NCI-H1694 (cell line): ENCODE results near the gene PPARA.
"Not testable (repeated sequence)": the region's sequence is repeated elsewhere in the genome, so short reads cannot be mapped to it uniquely, and the experiment has no call there.

Source experiments
- DNase-seq: peaks from one replicate; lab custom pipeline; 2025; lab: John Stamatoyannopoulos, UW

Gene PPARA

DNA sequence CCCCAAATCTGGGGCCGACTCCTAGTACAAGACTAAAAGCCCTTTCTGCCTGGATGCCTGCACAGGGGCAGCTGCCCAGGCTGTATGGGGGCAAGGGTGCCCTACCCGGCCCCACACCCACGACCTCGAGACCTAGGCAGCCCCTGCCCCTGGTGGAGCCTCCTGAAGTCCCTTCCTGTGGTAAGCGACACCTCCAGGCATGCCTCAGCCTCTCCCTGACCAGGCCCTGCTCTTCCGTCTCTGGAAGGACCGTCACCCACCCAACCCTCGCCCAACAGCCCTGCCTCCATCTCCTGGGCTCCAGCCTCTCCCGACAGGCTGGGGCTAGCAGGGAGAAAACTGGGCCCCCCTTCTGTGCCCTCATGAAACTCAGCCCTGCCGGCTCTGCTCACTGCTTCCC is 22.8 kb upstream of the PPARA start:
- no peak for DNase-seq

DNA sequence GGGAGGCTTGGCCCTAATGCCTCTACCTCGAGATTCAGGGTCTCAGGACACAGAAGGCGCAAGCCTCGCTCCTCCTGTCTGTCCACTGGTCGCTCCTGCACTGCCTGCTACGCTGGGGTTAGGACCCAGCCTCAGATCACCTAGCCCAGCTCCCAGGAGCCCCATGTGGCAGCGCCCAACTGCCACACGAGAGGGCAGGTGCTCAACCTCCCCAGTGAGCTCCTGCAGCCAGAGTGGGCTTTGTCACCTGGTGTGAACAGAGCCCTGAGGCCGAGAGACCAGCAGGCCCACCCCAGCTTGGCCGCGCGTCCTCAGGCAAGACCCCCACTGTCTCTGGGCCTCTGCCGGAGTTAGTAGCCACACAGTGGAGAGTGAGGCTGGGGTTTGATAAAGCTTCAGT is 21.7 kb upstream of the PPARA start:
- DNase-seq, result no peak

DNA sequence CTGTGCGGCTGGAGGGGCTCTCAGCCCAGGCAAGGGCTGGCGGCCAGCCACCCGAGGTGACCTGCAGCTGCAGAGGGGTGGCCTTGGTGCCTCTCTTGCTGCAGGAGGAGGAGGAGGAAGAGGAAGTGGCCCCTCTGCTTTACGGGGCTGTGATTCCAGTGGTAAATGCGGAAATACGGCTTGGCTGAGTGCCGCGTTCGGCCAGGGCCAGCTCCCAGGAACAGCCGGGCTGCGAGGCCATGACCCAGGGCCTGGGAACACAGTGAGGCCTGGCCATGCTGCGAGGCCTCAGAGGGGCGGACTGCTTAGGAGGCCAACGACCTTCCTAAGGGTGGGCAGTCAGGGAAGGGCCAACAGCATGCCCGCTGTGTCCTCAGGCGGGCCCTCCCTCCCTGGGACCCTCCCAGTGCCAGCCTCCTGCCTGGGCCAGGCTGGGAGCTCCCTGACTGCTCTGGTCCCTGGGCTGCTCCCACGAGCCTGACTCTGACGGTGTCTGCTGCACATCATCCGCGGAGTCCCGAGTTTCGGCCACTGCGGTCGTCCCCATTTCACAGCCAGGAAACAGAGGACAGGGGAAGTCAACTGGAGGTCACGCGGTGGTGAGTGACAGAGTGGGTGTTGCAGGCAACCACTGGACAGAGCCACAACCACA is 20.8 kb upstream of the PPARA start:
- DNase-seq, result no peak

DNA sequence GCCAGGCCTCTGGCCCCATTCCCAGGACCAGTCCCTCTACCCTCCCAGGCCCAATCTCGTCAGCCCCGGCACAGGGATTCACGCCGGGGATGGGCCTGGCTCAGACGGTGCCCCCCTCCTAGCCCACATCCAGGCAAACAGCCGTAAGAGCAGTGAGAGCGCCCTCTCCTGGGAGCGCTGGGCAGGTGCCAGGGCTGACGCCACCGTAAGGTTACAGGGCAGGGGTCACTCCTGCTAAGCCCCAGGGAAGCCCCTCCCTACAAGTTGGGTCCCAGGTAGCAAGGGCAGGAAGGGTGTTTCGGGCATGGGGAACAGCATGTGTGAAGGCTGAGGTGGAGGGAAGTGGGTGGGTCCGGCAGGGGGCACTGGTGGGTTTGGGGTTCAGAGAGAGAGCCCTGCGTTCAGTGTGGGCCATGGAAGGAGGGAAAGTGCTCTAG is 19.2 kb upstream of the PPARA start:
- no peak for DNase-seq

DNA sequence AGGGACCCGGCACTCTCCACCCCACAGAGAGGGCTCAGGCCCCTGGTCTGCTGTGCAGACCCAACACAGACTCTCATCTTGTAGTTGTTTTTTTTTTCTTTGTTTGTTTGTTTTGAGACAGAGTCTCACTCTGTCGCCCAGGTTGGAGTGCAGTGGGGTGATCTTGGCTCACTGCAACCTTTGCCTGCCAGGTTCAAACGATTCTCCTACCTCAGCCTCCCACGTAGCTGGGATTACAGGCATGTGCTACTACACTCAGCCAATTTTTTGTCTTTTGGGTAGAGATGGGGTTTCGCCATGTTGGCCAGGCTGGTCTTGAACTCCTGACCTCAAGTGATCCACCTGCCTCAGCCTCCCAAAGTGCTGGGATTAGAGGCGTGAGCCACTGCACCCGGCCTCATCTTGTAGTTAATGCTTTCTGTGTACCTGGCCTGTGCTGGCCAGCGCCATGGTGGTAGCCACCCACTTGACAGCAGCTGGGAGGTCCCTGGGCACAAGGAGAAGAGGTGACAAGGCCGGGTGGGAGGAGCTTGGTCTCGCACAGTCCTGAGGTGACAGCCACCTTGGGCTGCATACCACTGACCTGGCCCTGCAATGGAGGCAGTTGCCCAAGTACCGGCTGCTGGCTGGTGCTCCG is 18.0 kb upstream of the PPARA start:
- not testable (repeated sequence) for DNase-seq

DNA sequence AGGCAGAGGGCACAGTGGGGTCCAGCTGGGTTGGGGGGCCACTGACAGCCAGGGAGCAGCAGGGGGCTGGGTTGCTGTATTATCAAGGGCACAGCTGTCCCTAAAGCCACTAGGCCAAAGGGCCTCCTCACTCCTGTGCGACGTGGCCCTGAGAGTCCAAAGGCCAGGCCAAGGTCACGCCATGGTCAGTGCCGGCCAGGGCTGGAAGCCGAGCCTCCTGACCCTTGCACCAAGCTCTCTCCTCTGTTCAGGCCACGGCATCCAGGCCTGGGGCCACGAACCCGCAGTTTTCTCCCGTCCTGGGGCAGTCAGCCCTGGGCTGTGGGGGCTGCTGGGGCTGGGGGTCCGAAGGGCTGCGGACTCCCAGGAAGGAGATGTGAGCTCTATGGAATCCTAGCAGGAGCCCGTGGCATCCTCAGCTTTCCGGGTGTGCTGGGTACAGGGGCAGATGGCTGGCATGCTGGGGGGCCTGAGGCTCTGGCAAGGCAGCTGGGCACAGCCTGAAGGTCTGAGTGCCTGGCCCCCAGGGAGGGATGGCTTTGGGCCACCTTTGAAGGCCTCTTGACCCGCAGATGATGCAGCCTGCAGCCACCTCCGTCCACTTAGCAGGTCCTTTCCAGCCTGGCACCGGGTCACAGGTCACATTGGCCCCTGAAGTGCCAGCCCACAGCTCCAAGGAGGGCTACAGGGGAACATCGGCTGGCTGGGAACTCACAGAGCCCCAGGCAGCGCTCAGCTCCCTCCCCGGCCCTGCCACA is 17.3 kb upstream of the PPARA start:
- DNase-seq, result no peak

DNA sequence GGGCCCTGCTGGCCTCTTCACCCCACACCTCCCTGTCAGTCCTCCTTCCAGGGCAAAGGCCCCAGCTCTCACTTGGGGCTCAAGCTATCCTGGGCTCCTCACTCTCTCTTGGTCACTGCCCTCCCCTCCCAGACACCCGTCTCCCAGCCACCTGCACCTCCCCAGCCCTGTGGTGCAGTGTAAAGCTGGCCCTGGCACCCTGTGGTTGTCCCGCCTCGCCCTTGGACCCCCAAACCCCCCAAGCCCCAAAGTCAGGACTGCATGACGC is 16.8 kb upstream of the PPARA start:
- no peak for DNase-seq

DNA sequence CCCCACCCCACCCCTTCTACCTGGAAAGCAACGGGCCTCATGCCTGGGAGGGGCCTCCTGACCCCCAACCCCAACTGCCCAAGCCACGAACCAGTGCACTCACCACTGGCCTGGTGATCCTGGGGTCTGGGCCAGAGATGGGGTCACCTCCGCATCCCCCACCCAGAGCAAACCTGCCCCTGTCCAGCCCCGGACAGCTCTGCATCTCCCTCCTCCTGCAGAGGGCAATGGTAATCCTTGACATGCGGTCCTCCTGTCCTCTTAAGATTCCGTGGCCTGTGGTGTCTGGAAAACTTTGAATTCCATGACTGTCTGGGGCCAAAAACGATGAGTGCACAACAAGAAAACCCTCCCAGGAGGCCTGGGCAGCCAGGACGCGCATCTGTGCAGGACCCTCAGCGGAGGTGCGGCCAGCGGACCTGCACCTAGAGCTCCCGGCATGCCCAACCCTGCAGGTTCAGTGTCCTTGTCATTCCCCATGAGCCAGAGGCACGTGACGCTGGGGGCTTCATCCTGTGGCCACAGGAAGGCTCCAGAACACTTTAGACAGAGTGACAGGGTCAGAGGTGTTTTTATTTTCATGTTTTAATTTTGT is 16.1 kb upstream of the PPARA start:
- DNase-seq, result no peak

DNA sequence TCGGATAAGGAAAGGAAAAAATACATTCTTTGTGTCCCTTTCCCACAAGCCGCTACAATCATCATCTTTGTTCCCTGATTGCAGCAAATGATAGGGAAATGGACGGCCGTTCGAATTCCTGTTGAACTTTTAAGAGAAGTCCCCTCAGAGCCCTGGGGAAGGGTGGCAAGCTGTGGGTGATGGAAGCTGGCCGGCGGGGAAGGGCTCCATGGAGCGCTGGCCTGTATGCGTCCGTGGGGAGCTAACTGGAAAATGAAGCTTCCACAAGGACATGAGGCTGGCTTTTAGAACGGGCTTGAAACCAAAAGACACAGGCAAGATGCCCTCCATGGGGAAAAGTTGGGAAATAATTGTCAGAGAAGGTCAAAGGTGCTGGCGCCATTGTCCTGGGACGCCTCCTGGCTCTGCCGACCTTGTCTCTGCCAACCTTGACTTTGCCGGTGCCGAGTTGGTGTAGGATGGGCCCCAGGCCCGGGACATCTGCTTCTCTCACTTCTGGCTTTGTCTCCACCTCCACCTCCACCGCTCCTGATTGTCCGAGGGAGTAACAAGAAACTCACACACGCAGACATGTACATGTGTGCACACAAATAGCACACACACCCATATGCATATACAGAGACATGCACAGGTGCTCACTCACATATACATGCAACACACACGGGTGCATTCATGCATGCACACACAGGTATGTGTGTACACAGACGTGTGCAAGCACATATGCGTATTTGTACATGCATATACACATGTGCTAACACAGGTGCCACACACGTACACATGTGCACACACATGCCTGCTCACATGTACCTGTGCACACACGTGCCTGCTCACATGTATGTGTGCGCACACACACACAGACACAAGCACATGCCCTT is 14.5 kb upstream of the PPARA start:
- DNase-seq, result no peak

DNA sequence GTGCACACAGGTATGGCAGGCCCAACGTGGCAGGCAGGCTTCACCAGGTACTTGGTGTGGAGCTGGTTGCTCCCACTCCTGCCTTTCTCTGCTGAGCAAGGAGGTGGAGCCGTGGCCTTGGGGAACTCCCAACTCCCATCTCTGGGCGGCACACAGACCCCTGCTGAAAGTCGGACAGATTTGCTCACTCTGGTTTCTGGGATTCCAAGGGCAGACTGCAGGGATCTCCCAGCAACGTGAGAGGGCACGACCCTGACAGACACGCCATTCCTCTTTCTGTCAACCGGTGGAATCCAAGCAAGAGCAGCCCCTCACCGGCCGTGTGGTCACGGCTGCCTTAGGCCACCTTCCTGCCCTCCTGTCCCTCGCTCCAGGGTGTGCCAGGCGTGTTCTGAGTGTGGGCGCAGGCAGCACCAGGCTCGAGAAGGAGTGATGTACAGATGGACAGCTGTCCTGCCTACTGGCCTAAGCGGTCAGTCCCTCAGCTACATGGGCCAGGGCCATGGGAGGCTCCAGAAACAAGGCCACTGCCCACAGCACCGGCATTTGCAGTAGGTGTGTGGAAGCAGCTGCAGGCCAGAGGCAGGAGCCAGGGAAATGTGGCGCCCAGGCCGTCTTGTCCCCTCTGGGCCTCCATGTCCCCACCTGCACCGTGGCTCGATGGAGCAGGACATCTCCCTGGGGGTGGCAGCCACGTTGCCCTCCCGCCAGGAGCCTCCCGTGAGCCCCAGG is 13.7 kb upstream of the PPARA start:
- no peak for DNase-seq

DNA sequence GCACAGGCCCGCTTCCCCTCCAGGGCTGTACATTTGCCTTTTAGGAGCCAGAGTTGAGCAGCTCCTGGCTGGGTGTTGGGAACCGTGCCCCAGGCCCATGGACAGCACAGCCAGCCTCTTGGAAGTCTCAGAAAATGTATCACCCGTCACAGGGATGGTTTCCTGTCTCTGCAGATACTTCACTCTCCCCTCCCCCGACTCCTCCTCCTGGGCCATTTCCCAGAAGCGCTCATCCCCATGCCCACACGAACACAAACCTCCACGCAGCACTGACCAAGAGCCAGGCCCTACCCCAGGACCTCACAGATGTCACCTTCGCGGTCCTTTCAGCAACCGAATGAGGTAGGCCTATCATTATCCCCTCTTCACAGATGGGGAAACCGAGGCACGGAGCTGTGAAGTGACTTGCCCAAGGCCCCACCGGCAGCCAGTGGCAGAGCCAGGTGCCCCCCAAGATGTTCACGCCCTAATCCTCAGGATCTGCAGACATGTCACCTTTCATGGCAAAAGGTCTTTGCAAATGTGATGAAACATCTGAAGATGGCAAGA is 13.0 kb upstream of the PPARA start:
- DNase-seq, result no peak

DNA sequence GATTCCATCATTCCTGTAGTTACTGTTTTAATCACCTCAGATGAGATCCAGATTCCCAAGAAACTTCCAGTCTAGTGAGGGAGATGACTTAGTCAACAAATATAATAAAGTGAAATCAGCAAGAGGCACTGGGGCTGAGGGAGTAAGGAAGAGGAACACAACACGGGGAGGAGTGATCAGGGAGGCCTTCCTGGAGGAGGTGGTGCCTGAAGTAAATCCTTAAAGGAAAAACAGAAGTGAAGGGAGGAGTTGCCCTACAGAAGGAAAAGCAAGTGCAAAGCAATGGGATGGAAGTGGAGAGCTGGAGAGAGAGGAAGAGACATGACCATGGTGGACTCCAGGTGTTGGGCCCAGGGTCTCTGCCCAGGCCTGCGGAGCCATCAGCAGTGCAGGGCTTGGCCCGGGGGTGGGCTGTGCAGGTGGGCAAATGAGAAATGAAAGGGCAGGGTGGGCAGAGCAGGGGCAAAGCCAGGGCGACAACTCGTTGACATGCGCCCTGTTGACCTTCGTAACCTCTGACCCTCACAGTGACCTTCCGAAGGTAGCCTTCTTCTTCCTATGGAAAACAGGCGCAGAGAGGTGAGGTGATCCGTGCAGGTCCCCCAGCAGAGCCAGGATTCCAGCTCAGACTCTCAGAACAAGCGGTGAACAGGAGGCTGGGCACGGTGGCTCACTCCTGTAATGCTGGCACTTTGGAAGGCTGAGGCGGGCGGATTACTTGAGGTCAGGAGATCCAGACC is 12.1 kb upstream of the PPARA start:
- no peak for DNase-seq

DNA sequence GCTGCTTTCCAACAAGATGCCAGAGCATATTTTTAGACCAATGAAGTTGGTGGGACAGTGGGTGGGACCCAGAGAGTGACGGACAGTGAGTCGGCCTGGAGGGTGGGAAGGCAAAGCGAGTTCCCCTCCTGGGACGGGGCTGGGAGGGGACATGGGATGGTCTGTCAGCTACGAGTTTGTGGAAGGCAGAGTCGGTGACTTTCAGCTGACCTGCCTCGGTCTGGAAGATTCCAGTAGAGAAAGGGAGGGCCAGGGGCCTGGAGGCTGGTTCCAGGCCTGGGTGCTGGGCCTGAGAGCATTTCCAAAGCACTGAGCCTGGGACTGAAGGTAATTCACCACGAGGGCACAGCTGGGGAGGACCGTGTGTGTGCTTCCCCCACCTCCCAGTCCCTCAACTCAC is 10.9 kb upstream of the PPARA start:
- DNase-seq, result not testable (repeated sequence)

DNA sequence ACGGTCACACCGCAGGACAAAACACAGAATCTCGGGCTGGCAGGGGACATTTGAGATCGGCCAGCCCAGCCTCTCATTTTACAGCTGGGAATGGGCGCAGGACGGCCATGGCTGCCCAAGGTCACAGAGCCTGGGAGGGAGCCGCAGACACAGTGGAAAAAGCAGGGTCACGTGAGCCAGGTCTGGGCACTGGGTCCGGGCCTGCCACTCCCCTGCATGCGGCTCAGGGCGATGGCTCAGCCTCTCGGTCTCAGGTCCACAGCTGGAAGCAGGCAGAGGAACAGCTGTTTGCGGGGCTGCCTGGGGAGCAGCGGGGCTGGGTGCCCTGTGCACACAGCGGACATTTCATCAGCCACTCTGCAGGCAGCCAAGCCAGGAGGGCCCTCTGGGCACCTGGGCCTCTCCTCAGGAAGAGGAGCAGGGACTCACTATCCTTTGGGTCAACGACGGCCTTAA is 10.4 kb upstream of the PPARA start:
- no peak for DNase-seq

DNA sequence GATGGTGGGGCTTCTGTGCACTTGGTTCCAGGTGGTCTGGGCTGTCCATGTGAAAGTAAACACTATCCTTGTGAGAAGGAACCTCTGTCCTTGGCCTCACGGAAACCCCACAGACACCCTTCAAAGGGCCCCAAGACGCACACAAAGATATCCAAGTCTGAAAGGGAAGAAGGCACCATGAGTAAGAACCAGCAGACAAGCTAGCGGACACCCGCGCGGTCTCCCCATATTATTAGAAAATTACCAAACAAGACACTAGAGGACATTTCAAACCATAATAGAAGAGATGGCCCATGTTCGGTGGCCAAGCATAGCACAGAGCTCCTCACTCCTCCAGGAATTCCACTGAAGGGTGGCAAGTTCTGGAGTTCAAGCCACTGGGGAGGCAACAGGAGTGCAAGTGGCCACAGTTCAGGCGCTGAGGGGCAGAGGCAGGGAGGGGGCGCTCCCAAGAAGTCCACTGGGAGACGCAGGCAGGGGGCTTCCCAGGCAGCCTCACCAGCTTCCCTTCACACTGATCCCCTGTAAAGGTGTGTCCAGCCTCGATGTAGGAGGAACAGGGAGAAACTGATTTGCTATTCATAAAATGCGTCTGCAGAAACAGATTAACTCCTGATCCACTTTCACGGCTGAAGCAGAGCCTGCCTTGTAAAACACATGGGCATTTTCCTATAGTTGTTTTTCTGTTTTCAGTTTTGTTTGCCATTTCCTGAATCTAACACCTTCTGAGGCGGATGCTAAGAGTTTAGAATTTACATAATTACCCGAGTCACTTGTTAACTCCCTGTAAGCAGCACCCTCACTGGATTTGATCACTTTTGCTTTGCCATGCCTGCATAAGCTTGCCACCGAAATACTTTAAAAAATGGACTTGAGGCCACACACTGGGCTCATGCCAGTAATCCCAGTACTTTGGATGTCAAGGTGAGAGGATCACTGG is 9.1 kb upstream of the PPARA start:
- DNase-seq, result no peak

DNA sequence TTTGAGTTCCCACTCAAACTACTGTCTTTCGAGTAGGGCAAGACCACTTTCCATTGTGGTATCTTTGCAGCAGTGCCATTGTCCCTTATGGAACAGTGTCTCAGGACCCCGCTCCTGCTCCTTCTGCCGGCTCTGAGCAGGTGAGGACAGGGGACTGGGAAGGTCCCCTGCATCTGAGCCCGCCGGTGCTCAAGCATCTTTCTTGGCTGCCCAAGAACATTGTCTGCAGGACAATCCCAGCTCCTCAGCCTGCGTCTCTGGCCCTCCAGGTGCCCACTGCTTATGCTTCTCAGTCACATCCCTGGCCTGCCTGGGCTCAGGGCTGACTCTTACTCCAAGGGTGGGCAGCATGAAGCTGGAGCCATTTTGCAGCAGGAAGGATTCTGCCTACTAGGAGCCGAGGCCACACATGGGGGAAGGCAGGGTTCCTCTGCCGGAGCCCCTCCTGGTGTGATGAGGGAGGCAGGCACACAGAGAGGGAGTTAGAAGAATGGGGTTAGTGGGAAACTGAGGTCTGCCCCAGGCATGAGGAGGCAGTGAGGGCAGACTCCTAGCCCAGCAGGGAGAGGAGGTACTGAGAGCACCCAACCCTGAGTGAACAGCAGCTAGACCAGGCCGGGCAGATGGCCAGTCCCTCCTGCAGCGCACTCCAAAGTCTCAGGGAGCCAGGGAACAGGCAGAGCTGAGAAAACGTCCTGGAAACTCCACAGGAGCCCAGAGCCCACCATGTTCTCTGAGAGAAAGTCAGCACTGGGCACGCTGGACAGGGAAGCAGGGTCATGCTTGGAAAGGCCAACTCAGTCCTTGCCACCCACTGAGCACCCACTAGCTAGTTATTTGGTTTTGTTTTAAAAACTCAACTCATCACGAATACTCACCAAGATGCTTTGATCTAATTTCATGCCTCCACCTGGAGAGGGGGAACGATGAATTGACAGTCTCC is 7.5 kb upstream of the PPARA start:
- no peak for DNase-seq

DNA sequence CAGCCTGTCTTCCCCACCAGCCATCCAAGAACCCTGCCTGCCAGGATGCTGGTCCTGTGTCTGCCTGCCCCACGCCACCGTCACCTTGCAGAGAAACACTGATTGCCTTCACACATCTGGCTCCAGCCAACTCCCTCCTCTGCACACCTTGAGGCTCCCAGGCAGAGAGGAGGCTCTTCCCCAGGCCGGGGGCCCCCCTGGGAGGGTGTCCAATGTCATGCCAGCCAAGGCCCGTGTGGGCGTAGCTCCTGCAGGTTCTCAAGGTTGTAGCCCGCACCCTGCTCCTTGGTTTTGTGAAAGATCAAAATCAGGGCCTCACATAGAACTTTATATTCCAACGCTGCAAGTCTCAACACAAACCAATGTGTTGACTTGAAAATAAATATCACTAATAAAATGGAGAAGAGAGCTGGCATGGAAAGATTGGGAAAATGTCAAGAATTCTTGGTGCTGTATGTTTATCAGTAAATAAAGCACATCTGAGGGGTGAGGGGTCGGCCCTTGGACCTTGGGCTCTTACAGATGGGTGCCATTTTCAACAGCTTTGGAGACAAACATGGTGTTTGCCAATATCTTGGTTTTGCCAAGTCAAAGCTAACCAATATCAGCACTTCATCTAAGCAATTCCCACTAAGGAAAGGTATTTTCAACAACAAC is 6.7 kb upstream of the PPARA start:
- no peak for DNase-seq
